HG02840 (cell line): Measurements from ENCODE around the gene IFI44L.

Source experiments
- ATAC-seq: cut with Tn5 transposase; IDR thresholded peaks from one replicate; pipeline ENCODE4 v1.9.1; 2021; ENCODE audit warnings: mild to moderate bottlenecking, moderate library complexity, moderate number of reproducible peaks; ENCODE audit not compliant: unreplicated experiment, low FRiP score

IFI44L gene

DNA sequence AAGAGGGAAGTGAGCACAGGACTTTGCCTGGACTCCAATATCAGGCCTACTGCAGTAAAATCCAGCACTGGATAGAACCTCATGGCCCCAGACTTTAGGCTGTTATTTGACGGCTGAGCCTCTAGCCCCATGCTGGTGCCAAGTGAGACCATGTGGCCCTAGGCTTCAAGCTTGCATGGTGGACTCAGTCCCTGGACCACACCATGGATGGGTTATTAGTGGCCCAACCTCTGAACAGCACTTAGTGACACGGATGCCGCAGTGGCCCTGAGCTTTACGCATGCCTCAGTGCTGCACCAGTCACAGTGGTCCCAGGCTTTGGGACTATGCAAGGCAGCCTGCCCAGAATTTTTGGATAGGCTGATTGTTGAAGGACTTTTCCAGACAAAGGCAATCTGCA is 13.0 kb downstream of the IFI44L start:
- no peak for ATAC-seq

DNA sequence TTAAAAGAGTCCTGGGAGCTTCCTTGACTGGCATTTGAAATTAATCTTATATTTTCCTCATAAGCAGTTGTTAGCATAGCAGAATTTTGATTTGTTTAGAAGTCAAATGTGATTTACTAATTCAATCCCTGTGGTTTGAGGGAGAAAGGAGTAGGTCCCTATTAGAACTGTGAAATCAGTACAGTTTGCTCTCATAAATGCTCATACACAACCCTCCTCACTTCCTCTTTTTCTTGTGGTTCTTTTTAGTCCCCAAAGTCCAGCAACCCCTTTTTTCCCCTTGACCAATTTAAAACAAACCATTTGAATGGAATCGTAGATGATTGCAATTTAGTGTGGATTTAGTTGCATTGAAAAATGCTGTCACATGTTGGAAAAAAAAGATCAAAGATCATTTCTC is 20.2 kb downstream of the IFI44L start:
- ATAC-seq = no peak

DNA sequence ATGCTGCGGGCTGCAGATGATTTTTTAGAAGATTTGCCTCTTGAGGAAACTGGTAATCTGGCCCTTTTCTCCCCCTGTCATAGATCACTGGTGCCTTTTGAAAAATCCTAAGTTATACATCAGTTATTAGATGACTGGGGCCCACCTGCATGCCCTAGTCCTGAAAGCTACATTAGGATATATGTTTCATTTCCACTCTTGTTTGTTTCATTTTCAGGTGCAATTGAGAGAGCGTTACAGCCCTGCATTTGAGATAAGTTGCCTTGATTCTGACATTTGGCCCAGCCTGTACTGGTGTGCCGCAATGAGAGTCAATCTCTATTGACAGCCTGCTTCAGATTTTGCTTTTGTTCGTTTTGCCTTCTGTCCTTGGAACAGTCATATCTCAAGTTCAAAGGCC is 21.3 kb downstream of the IFI44L start:
- ATAC-seq = no peak

- no peak for ATAC-seq
Observed at GRCh38 chr1:78645723-78646122, 25.5 kb downstream of the IFI44L start.

DNA sequence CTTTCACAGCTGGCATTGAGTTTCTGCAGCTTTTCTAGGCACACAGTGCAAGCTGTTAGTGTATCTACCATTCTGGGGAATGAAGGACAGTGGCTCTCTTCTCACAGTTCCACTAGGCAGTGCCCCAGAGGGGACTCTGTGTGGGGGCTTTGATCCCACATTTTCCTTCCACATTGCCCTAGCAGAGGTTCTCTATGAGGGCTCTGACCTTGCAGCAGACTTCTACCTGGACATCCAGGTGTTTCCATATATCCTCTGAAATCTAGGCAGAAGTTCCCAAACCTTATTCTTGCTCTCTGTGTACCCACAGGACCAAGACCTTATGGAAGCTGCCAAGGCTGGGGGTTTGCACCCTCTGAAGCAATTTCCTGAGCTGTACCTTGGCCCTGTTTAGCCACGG is 27.0 kb downstream of the IFI44L start:
- ATAC-seq = no peak

DNA sequence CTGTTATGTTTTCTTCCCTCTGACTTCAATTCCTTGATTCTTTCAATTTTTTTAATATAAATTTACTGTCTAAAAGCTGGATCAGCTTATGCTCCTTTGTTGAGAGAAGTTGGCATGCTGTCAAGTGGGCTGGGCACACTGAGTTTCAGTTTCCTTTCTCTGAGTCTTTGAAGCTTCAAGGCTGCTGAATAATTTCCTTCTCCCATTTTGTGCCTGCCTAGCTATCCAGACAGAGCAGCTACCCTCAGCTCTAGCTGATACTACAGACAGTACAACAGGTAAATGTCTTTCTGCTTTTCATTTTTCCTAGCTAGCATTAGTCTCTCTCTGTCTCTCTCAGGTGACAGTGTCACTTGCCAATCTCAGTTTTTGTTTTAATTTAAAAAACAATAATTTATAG is 29.4 kb downstream of the IFI44L start, which contains the start of gene IFI44:
Gene IFI44 (plus strand): TSS at position 204 of the 400 bp plus-strand sequence. CDS start 365 bp downstream, outside the sequence.
- ATAC-seq = peak; percentile 84

DNA sequence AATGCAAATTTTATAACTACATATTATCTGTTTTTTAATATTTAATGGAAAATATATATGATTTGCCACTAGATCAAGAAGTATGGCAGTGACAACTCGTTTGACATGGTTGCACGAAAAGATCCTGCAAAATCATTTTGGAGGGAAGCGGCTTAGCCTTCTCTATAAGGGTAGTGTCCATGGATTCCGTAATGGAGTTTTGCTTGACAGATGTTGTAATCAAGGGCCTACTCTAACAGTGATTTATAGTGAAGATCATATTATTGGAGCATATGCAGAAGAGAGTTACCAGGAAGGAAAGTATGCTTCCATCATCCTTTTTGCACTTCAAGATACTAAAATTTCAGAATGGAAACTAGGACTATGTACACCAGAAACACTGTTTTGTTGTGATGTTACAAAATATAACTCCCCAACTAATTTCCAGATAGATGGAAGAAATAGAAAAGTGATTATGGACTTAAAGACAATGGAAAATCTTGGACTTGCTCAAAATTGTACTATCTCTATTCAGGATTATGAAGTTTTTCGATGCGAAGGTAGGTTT is 29.9 kb downstream of the IFI44L start:
- ATAC-seq = no peak

DNA sequence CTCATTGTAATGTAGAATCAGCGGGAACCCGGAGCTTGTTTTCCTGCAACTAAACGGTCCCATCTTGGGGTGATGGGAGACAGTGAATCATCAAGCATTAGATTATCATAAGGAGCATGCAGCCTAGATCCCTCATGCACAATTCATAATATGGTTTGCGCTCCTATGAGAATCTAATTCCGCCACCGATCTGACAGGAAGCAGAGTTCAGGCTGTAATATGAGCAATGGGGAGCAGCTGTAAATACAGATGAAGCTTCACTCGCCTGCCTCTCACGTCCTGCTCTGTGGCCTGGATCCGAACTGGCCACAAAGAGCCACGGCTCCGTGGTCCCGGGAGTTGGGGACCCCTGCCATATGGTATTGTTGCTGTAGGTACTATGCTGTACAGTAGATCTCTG is 31.0 kb downstream of the IFI44L start:
- no peak for ATAC-seq

GRCh38 chr1:78652019-78652560 is 31.8 kb downstream of the IFI44L start:
- ATAC-seq = no peak

DNA sequence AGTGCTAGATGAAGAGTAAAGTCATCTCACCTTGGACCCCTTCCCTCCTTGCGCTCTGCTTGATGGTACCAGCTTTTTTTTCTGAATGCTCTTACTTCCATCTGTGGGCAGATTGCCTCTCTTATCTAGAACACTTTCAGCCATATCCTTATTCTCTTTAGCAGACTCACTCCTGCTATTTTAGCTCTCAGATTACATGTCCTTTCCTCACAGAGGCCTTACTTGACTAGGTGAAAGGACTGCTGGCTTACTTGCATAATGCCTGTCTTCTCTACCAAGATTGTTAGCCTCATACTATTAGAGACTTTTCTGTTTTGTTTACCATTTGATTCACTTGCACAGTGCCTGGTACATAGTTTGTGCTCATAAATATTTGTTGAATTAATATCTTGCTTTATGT is 38.7 kb downstream of the IFI44L start:
- ATAC-seq = no peak

DNA sequence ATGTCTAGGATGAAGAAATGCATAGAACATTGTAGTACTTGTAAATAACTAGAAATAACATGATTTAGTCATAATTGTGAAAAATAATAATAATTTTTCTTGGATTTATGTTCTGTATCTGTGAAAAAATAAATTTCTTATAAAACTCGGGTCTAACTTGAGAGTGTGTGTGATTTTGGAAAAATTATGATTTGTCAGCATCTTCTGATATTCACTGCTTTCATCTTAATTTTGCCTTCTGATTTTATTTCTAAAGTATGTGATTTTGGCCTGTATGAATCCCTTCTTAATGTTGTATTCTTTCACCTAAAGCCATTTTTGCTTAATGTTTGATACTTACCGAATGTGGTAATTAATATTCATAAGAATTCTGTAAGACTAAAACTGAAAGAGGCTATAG is 43.7 kb downstream of the IFI44L start:
- ATAC-seq = no peak

DNA sequence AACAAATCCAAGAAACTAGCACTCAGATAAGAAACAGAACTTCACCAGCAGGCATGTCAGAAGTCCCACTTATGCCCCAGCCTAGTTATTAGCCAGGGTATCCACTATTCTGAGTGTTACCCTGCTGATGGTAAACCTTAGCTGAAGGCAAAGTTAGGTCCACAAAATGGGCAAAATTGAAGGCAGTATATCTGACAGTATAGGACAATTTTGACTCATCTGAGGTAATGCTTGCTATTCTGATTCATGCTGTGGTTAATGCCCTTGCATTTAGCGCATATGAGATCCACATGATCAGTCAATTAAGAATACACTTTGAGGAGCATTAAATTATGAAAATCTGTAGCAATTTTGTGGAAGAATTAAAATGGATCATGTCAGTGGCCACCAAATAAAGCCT is 44.5 kb downstream of the IFI44L start:
- no peak for ATAC-seq

DNA sequence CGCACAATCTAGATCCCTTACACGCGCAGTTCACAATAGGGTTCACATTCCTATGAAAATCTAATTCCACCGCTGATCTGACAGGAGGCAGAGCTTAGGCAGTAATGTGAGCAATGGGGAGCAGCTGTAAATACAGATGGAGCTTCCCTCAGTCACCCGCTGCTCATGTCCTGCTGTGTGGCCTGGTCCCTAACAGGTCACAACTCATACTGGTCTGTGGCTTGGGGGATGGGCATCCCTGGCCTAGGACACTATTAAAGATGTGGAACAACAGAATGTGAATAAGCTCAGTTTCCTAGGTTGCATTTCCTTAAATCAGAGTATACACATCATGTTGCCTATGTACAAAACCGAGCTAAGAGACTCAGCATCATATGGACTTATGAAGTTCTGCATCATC is 45.6 kb downstream of the IFI44L start:
- no peak for ATAC-seq

DNA sequence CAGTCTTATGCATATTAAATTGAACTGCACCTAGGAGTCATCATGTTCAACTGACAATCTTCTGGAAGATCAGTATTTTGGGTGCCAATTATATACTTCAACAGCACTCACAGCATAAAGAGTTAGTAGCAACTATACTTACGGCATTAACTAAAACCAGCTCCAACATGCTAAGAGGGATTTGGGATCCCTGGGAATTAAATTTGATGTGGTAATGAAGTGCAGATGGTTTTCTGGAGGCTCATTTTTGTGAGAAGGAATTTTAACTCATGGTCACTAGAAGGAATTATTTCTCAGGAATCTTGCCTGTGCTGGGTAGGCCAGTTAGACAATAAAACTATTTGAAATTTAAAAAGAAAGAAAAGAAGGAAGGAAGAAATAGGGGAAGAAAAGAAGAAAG is 47.7 kb downstream of the IFI44L start:
- no peak for ATAC-seq

- no peak for ATAC-seq
Observed at GRCh38 chr1:78668427-78668826, 48.2 kb downstream of the IFI44L start.

GRCh38 chr1:78672428-78672827 is 52.2 kb downstream of the IFI44L start:
- no peak for ATAC-seq

- no peak for ATAC-seq
Observed at GRCh38 chr1:78673120-78673519, 52.9 kb downstream of the IFI44L start.

DNA sequence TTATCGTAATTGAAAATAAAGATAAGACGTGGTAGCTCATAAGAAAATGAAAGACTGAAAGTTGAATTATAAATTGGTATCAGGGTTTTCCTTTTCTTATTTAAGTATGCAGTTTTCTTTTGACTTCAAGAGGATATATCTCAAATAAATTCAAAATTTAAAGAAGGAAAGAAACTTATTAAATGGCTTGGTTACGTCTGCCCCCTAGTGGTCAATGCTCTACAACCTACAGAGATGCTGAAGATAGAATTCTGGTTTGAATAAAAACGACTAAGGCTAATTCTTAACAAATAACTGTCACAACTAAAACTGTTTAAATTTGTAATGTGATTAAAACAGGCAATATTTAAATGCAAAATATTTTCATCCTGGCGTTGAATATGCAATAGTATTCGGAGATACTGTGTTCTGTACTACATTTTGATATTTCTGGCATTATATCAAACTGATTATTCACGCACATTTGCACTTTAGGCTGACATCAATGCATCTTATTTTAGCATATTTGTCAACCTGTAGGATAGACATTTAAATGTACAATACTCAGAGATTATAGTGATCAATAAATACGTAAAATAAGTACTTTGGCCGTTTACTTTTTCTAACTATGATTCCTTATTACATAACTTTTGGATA is 56.2 kb downstream of the IFI44L start:
- no peak for ATAC-seq

DNA sequence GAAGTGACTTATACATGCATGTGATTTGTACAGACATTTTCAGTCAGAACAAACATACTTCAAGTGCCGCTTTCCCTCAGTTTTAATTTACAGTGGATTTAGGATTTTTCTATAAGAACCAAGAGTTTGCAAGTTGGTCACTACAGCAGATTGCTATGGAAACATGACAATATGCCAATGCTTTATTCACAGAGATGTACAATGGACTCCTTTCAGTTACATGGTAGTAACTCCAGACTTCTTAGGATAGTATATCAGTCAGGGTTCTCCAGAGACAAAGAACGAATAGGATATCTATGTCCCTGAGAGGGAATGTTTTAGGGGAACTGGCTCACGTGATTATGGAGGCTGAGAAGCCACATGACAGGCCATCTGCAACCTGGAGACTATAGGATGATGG is 56.7 kb downstream of the IFI44L start:
- ATAC-seq = no peak

- no peak for ATAC-seq
Observed at GRCh38 chr1:78677788-78678187, 57.5 kb downstream of the IFI44L start.

GRCh38 chr1:78678324-78678723 is 58.1 kb downstream of the IFI44L start:
- no peak for ATAC-seq

DNA sequence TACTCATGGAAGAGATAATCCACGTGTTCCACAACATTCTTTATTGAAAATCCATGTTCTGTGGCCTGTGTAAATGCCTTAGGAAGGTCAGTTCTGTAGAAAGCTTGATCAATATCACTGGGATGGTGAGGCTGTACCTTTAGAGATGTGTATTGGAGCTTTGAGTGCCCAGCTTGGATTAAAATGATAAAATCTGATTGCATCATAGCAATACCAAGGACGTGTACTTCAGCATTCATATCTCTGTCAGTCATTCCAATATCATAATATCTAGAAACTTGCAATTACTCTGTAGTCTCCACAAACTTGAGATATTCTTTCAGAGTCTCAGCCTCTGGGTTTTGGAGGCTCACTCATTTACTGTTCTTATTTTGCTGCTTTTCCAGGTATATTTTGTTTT is 61.0 kb downstream of the IFI44L start:
- no peak for ATAC-seq
